Activated naive CD8-positive, alpha-beta T cell treated with anti-CD3 and anti-CD28 coated beads for 36 hours (primary cell): Measurements from ENCODE around the gene OTOG. TPM values are rescaled to one million over a fixed set of nuclear protein-coding genes. Genes with fewer than 3 reads are reported as not detected.

Experiments used
- DNase-seq: peaks from one replicate; pipeline ENCODE4 v3.0.0; 2021
- H3K27ac Mint-ChIP-seq: one replicate; pipeline ENCODE4 v1.8.0; 2022; ENCODE audit warnings: mild to moderate bottlenecking, moderate library complexity, mixed read lengths
- H3K27me3 Mint-ChIP-seq: one replicate; pipeline ENCODE4 v1.8.0; 2022; ENCODE audit warnings: mild to moderate bottlenecking, mixed read lengths
- H3K36me3 Mint-ChIP-seq: one replicate; pipeline ENCODE4 v1.8.0; 2021; ENCODE audit warnings: mild to moderate bottlenecking, mixed read lengths
- H3K4me1 Mint-ChIP-seq: one replicate; pipeline ENCODE4 v1.8.0; 2021; ENCODE audit warnings: mixed read lengths
- H3K4me3 Mint-ChIP-seq: one replicate; pipeline ENCODE4 v1.8.0; 2022; ENCODE audit warnings: mild to moderate bottlenecking, moderate library complexity, mixed read lengths
- H3K9me3 Mint-ChIP-seq: one replicate; pipeline ENCODE4 v1.8.0; 2022; ENCODE audit warnings: mixed read lengths
- total RNA-seq, 2 experiments: library from RNA; stranded (reverse); gene quantifications; one replicate each; pipeline ENCODE4 v1.2.3, GENCODE V29; 2021

Gene OTOG
- total RNA-seq, 2 experiments from 2014 or later, result not detected

GRCh38 chr11:17653611-17654010 is 106.6 kb downstream of the OTOG start:
- no peak for DNase-seq
- Mint-ChIP-seq H3K4me3 (no peak overlapping the region), H3K36me3 (no peaks in the 10 kb centered on the region), H3K27ac (no peak overlapping the region), H3K9me3 (peaks cover 8% of the 10 kb centered on the region), H3K27me3 (peaks cover 56% of the 10 kb centered on the region), H3K4me1 (no peaks in the 10 kb centered on the region)

DNA sequence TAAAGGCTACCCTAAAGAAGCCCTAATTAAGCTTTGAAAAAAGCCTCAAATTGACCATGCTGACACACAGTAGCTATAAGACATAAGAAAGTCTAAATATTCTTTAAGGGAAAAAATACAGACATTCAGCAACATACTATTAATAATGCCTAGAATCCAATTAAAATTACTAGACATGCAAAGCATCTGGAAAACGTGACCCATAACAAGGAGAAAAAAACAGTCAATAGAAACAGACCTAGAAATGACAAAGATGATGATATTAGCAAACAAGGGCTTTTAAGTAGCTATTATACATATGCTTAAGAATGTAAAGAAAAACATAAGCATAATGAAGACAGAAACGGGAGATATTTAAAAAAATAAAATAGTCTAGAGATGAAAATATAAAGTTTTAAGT is 108.6 kb downstream of the OTOG start:
- Mint-ChIP-seq H3K36me3 (no peaks in the 10 kb centered on the region), H3K9me3 (peaks cover 8% of the 10 kb centered on the region), H3K27me3 (peaks cover 47% of the 10 kb centered on the region), H3K4me1 (no peaks in the 10 kb centered on the region), H3K27ac (no peak overlapping the region), H3K4me3 (no peak overlapping the region)
- DNase-seq, result no peak

- no peak for DNase-seq
- peaks cover 8% of the 10 kb centered on the region for H3K9me3 Mint-ChIP-seq
- no peak overlapping the region for H3K4me3 Mint-ChIP-seq
- no peak overlapping the region for H3K27ac Mint-ChIP-seq
- no peaks in the 10 kb centered on the region for H3K36me3 Mint-ChIP-seq
- H3K4me1 Mint-ChIP-seq, result no peaks in the 10 kb centered on the region
- H3K27me3 Mint-ChIP-seq, result peaks cover 40% of the 10 kb centered on the region
Observed at GRCh38 chr11:17658211-17658610, 111.2 kb downstream of the OTOG start.

DNA sequence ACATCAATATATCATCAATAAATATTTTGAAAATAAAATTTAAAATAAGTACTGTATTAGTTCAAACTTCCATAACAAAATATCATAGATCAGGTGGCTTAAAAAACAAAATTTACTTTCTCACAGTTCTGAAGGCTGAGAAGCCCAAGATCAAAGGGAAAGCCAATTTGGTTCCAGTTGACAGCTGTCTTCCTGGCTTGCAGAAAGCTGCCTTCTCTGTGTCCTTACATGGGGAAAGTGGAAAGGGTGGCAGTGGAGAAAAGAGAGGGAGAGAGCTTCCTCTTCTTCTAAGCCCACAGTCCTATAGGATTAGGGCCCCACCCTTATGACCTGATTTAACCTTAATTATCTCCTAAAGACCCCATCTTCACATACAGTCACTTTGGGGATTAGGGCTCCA is 121.1 kb downstream of the OTOG start:
- H3K4me3 Mint-ChIP-seq, result no peak overlapping the region
- H3K36me3 Mint-ChIP-seq, result no peaks in the 10 kb centered on the region
- H3K4me1 Mint-ChIP-seq, result no peaks in the 10 kb centered on the region
- peaks cover 30% of the 10 kb centered on the region for H3K27me3 Mint-ChIP-seq
- H3K27ac Mint-ChIP-seq, result no peak overlapping the region
- no peak for DNase-seq
- H3K9me3 Mint-ChIP-seq, result no peaks in the 10 kb centered on the region

GRCh38 chr11:17672469-17672868 is 125.4 kb downstream of the OTOG start:
- no peak for DNase-seq
- Mint-ChIP-seq H3K4me3 (no peak overlapping the region), H3K9me3 (peaks cover 16% of the 10 kb centered on the region)

DNA sequence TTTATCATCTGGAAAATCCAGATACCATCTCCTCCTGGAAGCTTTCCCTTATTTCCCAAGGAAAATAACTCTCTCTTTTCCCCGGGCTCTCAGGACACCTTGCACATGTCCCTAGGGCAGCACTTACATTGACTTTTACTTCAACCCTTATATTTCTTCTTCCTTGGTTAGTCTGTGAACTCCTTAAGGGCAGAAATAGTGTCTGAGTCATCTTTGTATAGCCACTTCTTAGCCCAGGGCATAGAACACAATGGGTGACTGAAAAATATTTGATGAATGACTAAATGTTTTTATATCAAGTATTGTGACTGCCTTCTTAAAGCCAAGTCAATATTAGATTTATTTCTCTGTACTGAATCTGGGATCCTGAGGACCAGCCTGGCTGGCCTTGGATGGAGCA is 126.9 kb downstream of the OTOG start:
- H3K36me3 Mint-ChIP-seq, result no peaks in the 10 kb centered on the region
- no peaks in the 10 kb centered on the region for H3K4me1 Mint-ChIP-seq
- H3K27ac Mint-ChIP-seq, result no peak overlapping the region
- DNase-seq, result no peak
- H3K4me3 Mint-ChIP-seq, result no peak overlapping the region
- peaks cover 16% of the 10 kb centered on the region for H3K9me3 Mint-ChIP-seq
- H3K27me3 Mint-ChIP-seq, result peaks cover 15% of the 10 kb centered on the region

More at GRCh38 chr11:17672469-17672868, 125.4 kb downstream of the OTOG start:
- H3K27me3 Mint-ChIP-seq, result peaks cover 18% of the 10 kb centered on the region
- H3K27ac Mint-ChIP-seq, result no peak overlapping the region
- no peaks in the 10 kb centered on the region for H3K36me3 Mint-ChIP-seq
- no peaks in the 10 kb centered on the region for H3K4me1 Mint-ChIP-seq

GRCh38 chr11:17682848-17683247 is 135.8 kb downstream of the OTOG start:
- Mint-ChIP-seq H3K27me3 (peaks cover 14% of the 10 kb centered on the region), H3K36me3 (no peaks in the 10 kb centered on the region), H3K4me3 (no peak overlapping the region), H3K4me1 (no peaks in the 10 kb centered on the region), H3K9me3 (no peaks in the 10 kb centered on the region), H3K27ac (no peak overlapping the region)
- no peak for DNase-seq

DNA sequence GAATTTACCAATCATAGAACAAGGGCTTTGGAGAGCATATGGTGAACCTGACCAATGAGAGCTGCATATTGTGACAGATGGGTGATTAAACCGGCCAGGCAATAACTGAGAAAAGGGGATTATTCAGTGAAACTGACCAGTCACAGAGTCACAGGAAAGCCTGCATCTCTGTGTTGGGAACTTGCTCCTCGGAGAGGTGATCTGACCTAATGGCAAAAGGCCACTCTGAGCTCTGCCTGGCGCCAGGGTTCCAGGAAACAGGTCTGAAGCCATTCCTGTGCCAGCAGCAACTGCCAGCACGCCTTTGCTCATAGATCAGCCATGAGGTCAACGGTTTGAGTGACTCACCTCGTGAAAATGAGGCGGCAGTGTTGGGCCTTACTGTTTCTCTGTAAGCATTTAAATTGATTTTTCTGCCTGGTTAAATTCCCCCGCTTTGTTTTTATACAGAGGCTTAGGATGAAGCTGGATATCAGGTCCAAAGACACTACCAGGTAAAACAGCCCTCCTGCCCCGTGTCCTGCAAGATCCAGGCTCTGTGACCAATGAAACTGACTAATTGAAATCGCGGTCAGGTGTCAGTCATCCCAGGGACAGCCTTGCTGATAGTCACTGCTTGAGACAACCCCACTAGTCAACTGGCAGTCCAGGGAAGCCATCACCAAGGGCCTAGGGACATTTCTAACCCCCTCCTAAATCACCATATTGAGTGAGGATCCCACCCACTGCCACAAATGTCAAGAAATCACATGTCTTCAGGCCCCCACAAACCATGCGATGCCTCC is 136.5 kb downstream of the OTOG start:
- H3K27ac Mint-ChIP-seq, result no peak overlapping the region
- H3K4me3 Mint-ChIP-seq, result no peak overlapping the region
- H3K4me1 Mint-ChIP-seq, result no peaks in the 10 kb centered on the region

DNA sequence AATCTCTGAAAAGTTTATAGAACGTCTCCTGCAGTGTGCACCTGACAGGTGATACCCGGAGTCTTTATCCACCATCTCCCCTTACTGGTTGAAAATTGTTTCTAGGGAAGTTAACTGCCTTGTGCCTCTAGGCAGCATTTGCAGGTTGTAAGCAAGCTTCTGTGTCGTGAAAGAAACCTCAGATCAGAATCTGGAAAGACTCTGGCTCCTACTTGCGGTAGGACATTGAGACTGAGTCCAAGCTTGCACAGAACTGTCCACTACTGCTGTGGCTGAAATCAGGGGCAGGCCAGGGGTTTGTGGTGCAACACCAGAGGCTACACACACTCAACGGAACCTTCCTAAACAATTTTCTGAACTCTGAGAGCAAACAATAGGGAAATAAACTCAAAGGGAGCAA is 137.5 kb downstream of the OTOG start:
- Mint-ChIP-seq H3K27me3 (peaks cover 14% of the 10 kb centered on the region), H3K4me1 (no peaks in the 10 kb centered on the region), H3K4me3 (no peak overlapping the region), H3K27ac (no peak overlapping the region), H3K9me3 (no peaks in the 10 kb centered on the region), H3K36me3 (no peaks in the 10 kb centered on the region)
- DNase-seq, result no peak

More for the DNA sequence above, 136.5 kb downstream of the OTOG start:
- DNase-seq, result no peak
- Mint-ChIP-seq H3K27me3 (peaks cover 14% of the 10 kb centered on the region), H3K9me3 (no peaks in the 10 kb centered on the region), H3K36me3 (no peaks in the 10 kb centered on the region)

GRCh38 chr11:17686231-17686980 is 139.3 kb downstream of the OTOG start:
- Mint-ChIP-seq H3K27ac (no peak overlapping the region), H3K27me3 (peaks cover 15% of the 10 kb centered on the region), H3K4me1 (no peaks in the 10 kb centered on the region), H3K36me3 (no peaks in the 10 kb centered on the region), H3K4me3 (no peak overlapping the region), H3K9me3 (no peaks in the 10 kb centered on the region)
- DNase-seq, result no peak

- Mint-ChIP-seq H3K27ac (no peak overlapping the region), H3K36me3 (no peaks in the 10 kb centered on the region), H3K4me3 (no peak overlapping the region), H3K27me3 (peaks cover 24% of the 10 kb centered on the region), H3K9me3 (no peaks in the 10 kb centered on the region), H3K4me1 (no peaks in the 10 kb centered on the region)
- DNase-seq, result no peak
Observed at GRCh38 chr11:17687946-17688670, 141.0 kb downstream of the OTOG start.

GRCh38 chr11:17691550-17691949 is 144.5 kb downstream of the OTOG start:
- Mint-ChIP-seq H3K4me3 (no peak overlapping the region), H3K4me1 (no peaks in the 10 kb centered on the region), H3K36me3 (no peaks in the 10 kb centered on the region), H3K27me3 (peaks cover 41% of the 10 kb centered on the region), H3K27ac (no peak overlapping the region), H3K9me3 (no peaks in the 10 kb centered on the region)
- no peak for DNase-seq

- no peak overlapping the region for H3K27ac Mint-ChIP-seq
- no peaks in the 10 kb centered on the region for H3K4me1 Mint-ChIP-seq
- H3K4me3 Mint-ChIP-seq, result no peak overlapping the region
- H3K9me3 Mint-ChIP-seq, result no peaks in the 10 kb centered on the region
- H3K36me3 Mint-ChIP-seq, result no peaks in the 10 kb centered on the region
- no peak for DNase-seq
- H3K27me3 Mint-ChIP-seq, result peaks cover 45% of the 10 kb centered on the region
Observed at GRCh38 chr11:17691976-17692375, 144.9 kb downstream of the OTOG start.

DNA sequence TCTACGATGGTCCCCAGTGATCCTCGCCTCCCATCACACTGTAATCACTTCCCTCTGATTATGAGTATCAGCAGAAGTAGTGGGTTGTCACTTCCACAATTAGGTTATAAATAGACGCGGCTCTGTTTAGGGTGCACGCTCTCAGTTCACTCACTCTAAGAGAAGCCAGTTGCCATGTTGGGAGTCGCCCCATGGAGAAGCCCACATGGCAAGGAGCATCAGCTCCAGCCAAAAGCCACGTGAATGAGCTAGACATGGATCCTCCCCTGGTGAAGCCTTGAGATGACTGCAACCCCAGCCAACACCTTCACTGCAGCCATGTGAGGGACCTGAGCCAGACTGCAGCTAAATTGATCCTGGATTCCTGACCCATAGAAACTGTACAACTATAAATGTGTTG is 145.9 kb downstream of the OTOG start:
- H3K36me3 Mint-ChIP-seq, result no peaks in the 10 kb centered on the region
- peaks cover 46% of the 10 kb centered on the region for H3K27me3 Mint-ChIP-seq
- no peak for DNase-seq
- no peaks in the 10 kb centered on the region for H3K4me1 Mint-ChIP-seq
- H3K9me3 Mint-ChIP-seq, result no peaks in the 10 kb centered on the region
- no peak overlapping the region for H3K27ac Mint-ChIP-seq
- H3K4me3 Mint-ChIP-seq, result no peak overlapping the region

- Mint-ChIP-seq H3K9me3 (no peaks in the 10 kb centered on the region), H3K27me3 (peaks cover 46% of the 10 kb centered on the region), H3K36me3 (no peaks in the 10 kb centered on the region), H3K4me3 (no peak overlapping the region), H3K27ac (no peak overlapping the region), H3K4me1 (no peaks in the 10 kb centered on the region)
- DNase-seq, result no peak
Observed at GRCh38 chr11:17693531-17693930, 146.5 kb downstream of the OTOG start.
